Measurements from ENCODE around the gene MSH2.

MSH2 gene

GRCh38 chr2:47516360-47517104 is 113.6 kb downstream of the MSH2 start:
- Histone ChIP-seq H3K36me3 (ENCODE audit: control insufficient read depth, insufficient read depth, low read length) (no peaks in the 10 kb centered on the region), H3K27me3 (ENCODE audit: control insufficient read depth, insufficient read depth, low read length) (peaks cover 10% of the 10 kb centered on the region), H3K9ac (ENCODE audit: low read length) (no peak overlapping the region), H3K4me3 (ENCODE audit: low read length) (no peak overlapping the region), H3K9me3 (ENCODE audit: control insufficient read depth, low read length) (no peaks in the 10 kb centered on the region), H3K4me1 (ENCODE audit: control insufficient read depth, insufficient read depth, low read length) (peaks cover 9% of the 10 kb centered on the region)

- H3K9me3 ChIP-seq (ENCODE audit: control insufficient read depth, low read length) = no peaks in the 10 kb centered on the region
- H3K4me1 ChIP-seq (ENCODE audit: control insufficient read depth, insufficient read depth, low read length) = peaks cover 9% of the 10 kb centered on the region
- H3K9ac ChIP-seq (ENCODE audit: low read length) = no peak overlapping the region
- H3K4me3 ChIP-seq (ENCODE audit: low read length) = no peak overlapping the region
- H3K36me3 ChIP-seq (ENCODE audit: control insufficient read depth, insufficient read depth, low read length) = no peaks in the 10 kb centered on the region
- peaks cover 14% of the 10 kb centered on the region for H3K27me3 ChIP-seq (ENCODE audit: control insufficient read depth, insufficient read depth, low read length)
Measured at GRCh38 chr2:47518497-47519146, 115.7 kb downstream of the MSH2 start.

- Histone ChIP-seq H3K4me1 (ENCODE audit: control insufficient read depth, insufficient read depth, low read length) (peaks cover 9% of the 10 kb centered on the region), H3K4me3 (ENCODE audit: low read length) (no peak overlapping the region), H3K9me3 (ENCODE audit: control insufficient read depth, low read length) (no peaks in the 10 kb centered on the region), H3K36me3 (ENCODE audit: control insufficient read depth, insufficient read depth, low read length) (no peaks in the 10 kb centered on the region), H3K9ac (ENCODE audit: low read length) (no peak overlapping the region), H3K27me3 (ENCODE audit: control insufficient read depth, insufficient read depth, low read length) (peaks cover 14% of the 10 kb centered on the region)
Measured at GRCh38 chr2:47519147-47519537, 116.2 kb downstream of the MSH2 start.

GRCh38 chr2:47519604-47520301 is 116.8 kb downstream of the MSH2 start:
- no peak overlapping the region for H3K9ac ChIP-seq (ENCODE audit: low read length)
- no peak overlapping the region for H3K4me3 ChIP-seq (ENCODE audit: low read length)
- H3K4me1 ChIP-seq (ENCODE audit: control insufficient read depth, insufficient read depth, low read length) = peaks cover 9% of the 10 kb centered on the region
- H3K36me3 ChIP-seq (ENCODE audit: control insufficient read depth, insufficient read depth, low read length) = no peaks in the 10 kb centered on the region
- peaks cover 14% of the 10 kb centered on the region for H3K27me3 ChIP-seq (ENCODE audit: control insufficient read depth, insufficient read depth, low read length)
- no peaks in the 10 kb centered on the region for H3K9me3 ChIP-seq (ENCODE audit: control insufficient read depth, low read length)

GRCh38 chr2:47520302-47520630 is 117.3 kb downstream of the MSH2 start:
- peaks cover 14% of the 10 kb centered on the region for H3K27me3 ChIP-seq (ENCODE audit: control insufficient read depth, insufficient read depth, low read length)
- peaks cover 9% of the 10 kb centered on the region for H3K4me1 ChIP-seq (ENCODE audit: control insufficient read depth, insufficient read depth, low read length)
- no peaks in the 10 kb centered on the region for H3K36me3 ChIP-seq (ENCODE audit: control insufficient read depth, insufficient read depth, low read length)
- no peak overlapping the region for H3K4me3 ChIP-seq (ENCODE audit: low read length)
- H3K9me3 ChIP-seq (ENCODE audit: control insufficient read depth, low read length) = no peaks in the 10 kb centered on the region
- no peak overlapping the region for H3K9ac ChIP-seq (ENCODE audit: low read length)

- Histone ChIP-seq H3K36me3 (ENCODE audit: control insufficient read depth, insufficient read depth, low read length) (no peaks in the 10 kb centered on the region), H3K9ac (ENCODE audit: low read length) (no peak overlapping the region), H3K27me3 (ENCODE audit: control insufficient read depth, insufficient read depth, low read length) (peaks cover 14% of the 10 kb centered on the region), H3K4me3 (ENCODE audit: low read length) (no peak overlapping the region), H3K9me3 (ENCODE audit: control insufficient read depth, low read length) (no peaks in the 10 kb centered on the region), H3K4me1 (ENCODE audit: control insufficient read depth, insufficient read depth, low read length) (peaks cover 9% of the 10 kb centered on the region)
Measured at GRCh38 chr2:47520825-47521665, 118.1 kb downstream of the MSH2 start.

- Histone ChIP-seq H3K9ac (ENCODE audit: low read length) (no peak overlapping the region), H3K27me3 (ENCODE audit: control insufficient read depth, insufficient read depth, low read length) (peaks cover 14% of the 10 kb centered on the region), H3K4me3 (ENCODE audit: low read length) (no peak overlapping the region), H3K4me1 (ENCODE audit: control insufficient read depth, insufficient read depth, low read length) (peaks cover 9% of the 10 kb centered on the region), H3K9me3 (ENCODE audit: control insufficient read depth, low read length) (no peaks in the 10 kb centered on the region), H3K36me3 (ENCODE audit: control insufficient read depth, insufficient read depth, low read length) (no peaks in the 10 kb centered on the region)
Measured at GRCh38 chr2:47521666-47522285, 118.8 kb downstream of the MSH2 start.

GRCh38 chr2:47525167-47525566 is 122.2 kb downstream of the MSH2 start:
- Histone ChIP-seq H3K4me1 (ENCODE audit: control insufficient read depth, insufficient read depth, low read length) (peaks cover 9% of the 10 kb centered on the region), H3K36me3 (ENCODE audit: control insufficient read depth, insufficient read depth, low read length) (no peaks in the 10 kb centered on the region), H3K9ac (ENCODE audit: low read length) (no peak overlapping the region), H3K4me3 (ENCODE audit: low read length) (no peak overlapping the region), H3K27me3 (ENCODE audit: control insufficient read depth, insufficient read depth, low read length) (peaks cover 9% of the 10 kb centered on the region), H3K9me3 (ENCODE audit: control insufficient read depth, low read length) (no peaks in the 10 kb centered on the region)

- H3K4me3 ChIP-seq (ENCODE audit: low read length) = no peak overlapping the region
Measured at GRCh38 chr2:47528455-47528854, 125.5 kb downstream of the MSH2 start.

GRCh38 chr2:47528874-47529273 is 125.9 kb downstream of the MSH2 start:
- no peak overlapping the region for H3K9ac ChIP-seq (ENCODE audit: low read length)

More at GRCh38 chr2:47528455-47528854, 125.5 kb downstream of the MSH2 start:
- no peak overlapping the region for H3K9ac ChIP-seq (ENCODE audit: low read length)
- H3K27me3 ChIP-seq (ENCODE audit: control insufficient read depth, insufficient read depth, low read length) = no peaks in the 10 kb centered on the region
- no peaks in the 10 kb centered on the region for H3K9me3 ChIP-seq (ENCODE audit: control insufficient read depth, low read length)
- H3K4me1 ChIP-seq (ENCODE audit: control insufficient read depth, insufficient read depth, low read length) = no peaks in the 10 kb centered on the region
- H3K36me3 ChIP-seq (ENCODE audit: control insufficient read depth, insufficient read depth, low read length) = no peaks in the 10 kb centered on the region

GRCh38 chr2:47530105-47530760 is 127.3 kb downstream of the MSH2 start:
- Histone ChIP-seq H3K27me3 (ENCODE audit: control insufficient read depth, insufficient read depth, low read length) (no peaks in the 10 kb centered on the region), H3K9ac (ENCODE audit: low read length) (no peak overlapping the region), H3K4me3 (ENCODE audit: low read length) (no peak overlapping the region), H3K36me3 (ENCODE audit: control insufficient read depth, insufficient read depth, low read length) (no peaks in the 10 kb centered on the region), H3K9me3 (ENCODE audit: control insufficient read depth, low read length) (no peaks in the 10 kb centered on the region), H3K4me1 (ENCODE audit: control insufficient read depth, insufficient read depth, low read length) (no peaks in the 10 kb centered on the region)

More at GRCh38 chr2:47528874-47529273, 125.9 kb downstream of the MSH2 start:
- no peaks in the 10 kb centered on the region for H3K36me3 ChIP-seq (ENCODE audit: control insufficient read depth, insufficient read depth, low read length)
- no peaks in the 10 kb centered on the region for H3K27me3 ChIP-seq (ENCODE audit: control insufficient read depth, insufficient read depth, low read length)
- no peaks in the 10 kb centered on the region for H3K9me3 ChIP-seq (ENCODE audit: control insufficient read depth, low read length)
- H3K4me1 ChIP-seq (ENCODE audit: control insufficient read depth, insufficient read depth, low read length) = no peaks in the 10 kb centered on the region
- no peak overlapping the region for H3K4me3 ChIP-seq (ENCODE audit: low read length)
